GM23338 (cell line): ENCODE data around the gene WDSUB1. TPM values are rescaled to one million over a fixed set of nuclear protein-coding genes. Genes with fewer than 3 reads are reported as not detected.

ENCODE experiments used
- ATAC-seq: fragments of 200-7000 bp; cut with Tn5 transposase; 3 replicates; pipeline ENCODE4 v1.9.1; 2020
- DNase-seq: peaks from one replicate; pipeline ENCODE4 v3.0.0-alpha.2; 2015; ENCODE audit warnings: low spot score
- H2AFZ ChIP-seq: fragments of 200-600 bp; sonication (generic); 2 replicates; pipeline ENCODE4 v1.8.0; 2016; ENCODE audit warnings: antibody characterized with exemption, mild to moderate bottlenecking, moderate library complexity
- H3F3A ChIP-seq: fragments of 200-600 bp; sonication (generic); replicated peaks from 2 replicates; pipeline ENCODE4 v1.8.0; 2017; ENCODE audit warnings: antibody characterized with exemption, mixed run types, low read depth
- H3K27ac ChIP-seq: fragments of 200-600 bp; sonication (generic); 2 replicates; pipeline ENCODE4 v1.6.1; 2016; ENCODE audit warnings: low read depth
- H3K27me3 ChIP-seq: fragments of 200-600 bp; sonication (generic); 2 replicates; pipeline ENCODE4 v1.8.0; 2016; ENCODE audit warnings: mild to moderate bottlenecking, mixed run types, moderate library complexity; ENCODE audit not compliant: insufficient read depth
- H3K36me3 ChIP-seq: fragments of 200-600 bp; sonication (generic); 2 replicates; pipeline ENCODE4 v1.8.0; 2016; ENCODE audit warnings: mild to moderate bottlenecking; ENCODE audit not compliant: insufficient read depth
- H3K4me1 ChIP-seq: fragments of 200-600 bp; sonication (generic); 2 replicates; pipeline ENCODE4 v1.8.0; 2016; ENCODE audit warnings: mild to moderate bottlenecking, moderate library complexity; ENCODE audit not compliant: insufficient read depth
- H3K4me2 ChIP-seq: fragments of 200-600 bp; sonication (generic); 2 replicates; pipeline ENCODE4 v1.7.1; 2017; ENCODE audit warnings: mixed run types
- H3K4me3 ChIP-seq: fragments of 200-600 bp; sonication (generic); 2 replicates; pipeline ENCODE4 v1.6.1; 2016; ENCODE audit warnings: mixed run types
- H3K79me2 ChIP-seq: fragments of 200-600 bp; sonication (generic); replicated peaks from 2 replicates; pipeline ENCODE4 v1.8.0; 2017; ENCODE audit warnings: mild to moderate bottlenecking; ENCODE audit not compliant: insufficient read depth
- H3K9me2 ChIP-seq: fragments of 200-600 bp; sonication (generic); 2 replicates; pipeline ENCODE4 v1.8.0; 2017; ENCODE audit not compliant: insufficient read depth
- H4K20me1 ChIP-seq: fragments of 200-600 bp; sonication (generic); replicated peaks from 2 replicates; pipeline ENCODE4 v1.8.0; 2017; ENCODE audit warnings: mild to moderate bottlenecking; ENCODE audit not compliant: insufficient read depth
- H3K27ac Mint-ChIP-seq: 2 replicates; pipeline ENCODE4 v1.8.0; 2020; ENCODE audit warnings: inconsistent platforms, mild to moderate bottlenecking, moderate library complexity, mixed read lengths
- H3K27me3 Mint-ChIP-seq: 3 replicates; pipeline ENCODE4 v1.8.0; 2022; ENCODE audit warnings: low read depth, mild to moderate bottlenecking, moderate library complexity, mixed read lengths, inconsistent platforms; ENCODE audit not compliant: insufficient read depth, poor library complexity
- H3K36me3 Mint-ChIP-seq: 3 replicates; pipeline ENCODE4 v1.8.0; 2021; ENCODE audit warnings: low read depth, mild to moderate bottlenecking, inconsistent platforms, moderate library complexity, mixed read lengths
- H3K4me1 Mint-ChIP-seq: 3 replicates; pipeline ENCODE4 v1.8.0; 2020; ENCODE audit warnings: mild to moderate bottlenecking, inconsistent platforms, mixed read lengths
- H3K4me3 Mint-ChIP-seq: 3 replicates; pipeline ENCODE4 v1.8.0; 2021; ENCODE audit warnings: moderate library complexity, mild to moderate bottlenecking, inconsistent platforms, mixed read lengths
- H3K9me3 Mint-ChIP-seq: 3 replicates; pipeline ENCODE4 v1.8.0; 2020; ENCODE audit warnings: moderate library complexity, mild to moderate bottlenecking, inconsistent platforms, mixed read lengths
- CREB1 ChIP-seq: fragments of 250-450 bp; sonication (Bioruptor Pico); IDR thresholded peaks from 2 replicates; pipeline ENCODE4 v1.5.0; 2020; ENCODE audit warnings: low read depth, mild to moderate bottlenecking, moderate library complexity
- CTCF ChIP-seq, 2 experiments: fragments of 200-600 bp in 1 of 2; sonication (generic) in 1 of 2; conservative IDR thresholded peaks; 2 replicates each; pipeline versions ENCODE4 v1.5.1 to v1.6.1; 2016 to 2017; ENCODE audit warnings: antibody characterized with exemption in 2 of 2, low read depth in 2 of 2, mild to moderate bottlenecking in 2 of 2, moderate library complexity in 1 of 2
- ETS1 ChIP-seq: IDR thresholded peaks from 2 replicates; pipeline ENCODE4 v1.6.1; 2016; ENCODE audit warnings: antibody characterized with exemption
- EZH2 ChIP-seq: fragments of 200-600 bp; sonication (generic); IDR thresholded peaks from one replicate; pipeline ENCODE4 v1.8.0; 2017; ENCODE audit warnings: antibody characterized with exemption, mild to moderate bottlenecking, low read depth; ENCODE audit not compliant: unreplicated experiment
- EZH2phosphoT487 ChIP-seq: fragments of 200-600 bp; sonication (generic); IDR thresholded peaks from one replicate; pipeline ENCODE4 v1.8.1; 2018; ENCODE audit warnings: antibody characterized with exemption; ENCODE audit not compliant: unreplicated experiment
- JUNB ChIP-seq: IDR thresholded peaks from one replicate; pipeline ENCODE4 v1.6.1; 2016; ENCODE audit warnings: antibody characterized with exemption; ENCODE audit not compliant: unreplicated experiment
- NANOG ChIP-seq: IDR thresholded peaks from 2 replicates; pipeline ENCODE4 v1.6.1; 2016; ENCODE audit warnings: antibody characterized with exemption, borderline replicate concordance
- POLR2AphosphoS5 ChIP-seq: IDR thresholded peaks from 2 replicates; pipeline ENCODE4 v1.6.1; 2016; ENCODE audit warnings: antibody characterized with exemption, low read depth
- REST ChIP-seq: IDR thresholded peaks from one replicate; pipeline ENCODE4 v1.6.1; 2018; ENCODE audit warnings: antibody characterized with exemption; ENCODE audit not compliant: unreplicated experiment
- STAT1 ChIP-seq: IDR thresholded peaks from one replicate; pipeline ENCODE4 v1.6.1; 2016; ENCODE audit warnings: antibody characterized with exemption; ENCODE audit not compliant: unreplicated experiment
- ZNF114 ChIP-seq: fragments of 250-450 bp; sonication (Bioruptor Pico); IDR thresholded peaks from 2 replicates; pipeline ENCODE4 v1.5.0; 2020; ENCODE audit warnings: mild to moderate bottlenecking, moderate library complexity
- ZNF331 ChIP-seq: fragments of 250-450 bp; sonication (Bioruptor Pico); IDR thresholded peaks from 2 replicates; pipeline ENCODE4 v1.5.0; 2020; ENCODE audit warnings: low read depth, mild to moderate bottlenecking, moderate library complexity
- polyA plus RNA-seq: library from polyadenylated mRNA; unstranded; fragments of >200 nt; fragmentation: Nextera tagmentation; extraction: Ambion mirVana; gene quantifications from 2 replicates; pipeline ENCODE4 v1.2.1, GENCODE V29; 2016
- total RNA-seq: library from RNA; depleted of rRNA; stranded (reverse); fragments of >200 nt; shearing (Covaris generic); gene quantifications from 2 replicates; pipeline ENCODE4 v1.2.3, GENCODE V29; 2014

WDSUB1 gene
- total and polyA plus RNA-seq, 2 experiments from 2014 or later, result 9.9 to 12.2 TPM

- TF ChIP-seq REST (no peak), CREB1 (CRISPR knock-in tag) (no peak), STAT1 (no peak), EZH2phosphoT487 (no peak), EZH2 (no peak), POLR2AphosphoS5 (no peak), ZNF331 (CRISPR knock-in tag) (no peak), ETS1 (no peak)
Observed at GRCh38 chr2:159262904-159263303, 23.6 kb downstream of the WDSUB1 start (continued).

GRCh38 chr2:159262226-159262625 lies 24.3 kb downstream of the WDSUB1 start:
- Histone ChIP-seq H3K36me3 (no peaks in the 10 kb centered on the region), H3K79me2 (no peaks in the 10 kb centered on the region), H3K27ac (no peak overlapping the region), H3K9me2 (no peaks in the 10 kb centered on the region), H3K4me2 (no peak overlapping the region), H3K4me3 (no peak overlapping the region), H3F3A (no peaks in the 10 kb centered on the region), H4K20me1 (no peaks in the 10 kb centered on the region), H3K27me3 (no peaks in the 10 kb centered on the region), H3K4me1 (no peaks in the 10 kb centered on the region), H2AFZ (no peak overlapping the region)
- no peak for DNase-seq
- Mint-ChIP-seq H3K27ac (no peak overlapping the region), H3K9me3 (no peaks in the 10 kb centered on the region; the same call in 2 of the 3 replicates), H3K36me3 (peaks cover 3% of the 10 kb centered on the region; the same call in 1 of the 3 replicates), H3K4me1 (peaks cover 7% of the 10 kb centered on the region; the same call in 2 of the 3 replicates), H3K27me3 (peaks cover 5% of the 10 kb centered on the region), H3K4me3 (no peak overlapping the region)
- ATAC-seq, result no peak
- TF ChIP-seq EZH2 (no peak), NANOG (no peak), JUNB (no peak), STAT1 (no peak), POLR2AphosphoS5 (no peak), ZNF114 (no peak), REST (no peak), CTCF (conservative IDR thresholded peaks at IDR 0.05; ENCODE audit: low read depth in 2 of 2) (no peak), EZH2phosphoT487 (no peak), CREB1 (CRISPR knock-in tag) (no peak)
